Activated CD4-positive, alpha-beta T cell treated with anti-CD3 and anti-CD28 coated beads, Interleukin-2, amount 50 U/mL, for 16 hours (primary cell): ENCODE measurements around the gene TMEM128.
"Not testable (repeated sequence)": the region's sequence is repeated elsewhere in the genome, so short reads cannot be mapped to it uniquely, and the experiment has no call there.

ENCODE experiments used
- DNase-seq: peaks from one replicate; pipeline ENCODE4 v3.0.0-alpha.2; 2020

The TMEM128 gene

GRCh38 chr4:4248029-4248884 is at the start of gene TMEM128:
TSS of gene TMEM128 (minus strand) at chr4:4248223. CDS start at chr4:4248202, 21 bp downstream.
- DNase-seq, result peak; percentile 95

GRCh38 chr4:4296283-4296846 is 48.3 kb upstream of the TMEM128 start:
- no peak for DNase-seq

- no peak for DNase-seq
Observed at GRCh38 chr4:4293279-4293678, 45.3 kb upstream of the TMEM128 start.

- peak; percentile 96 for DNase-seq
Observed at GRCh38 chr4:4289941-4290850, 42.2 kb upstream of the TMEM128 start, which contains the start of the genes LYAR and ZBTB49. TSS of gene LYAR (minus strand) at chr4:4290154. CDS start at chr4:4283742, 6,412 bp downstream. TSS of gene ZBTB49 (plus strand) at chr4:4290251. CDS start at chr4:4299946, 9,695 bp downstream.

GRCh38 chr4:4289597-4289940 is 41.5 kb upstream of the TMEM128 start:
- DNase-seq, result peak; percentile 8

GRCh38 chr4:4289055-4289454 is 41.0 kb upstream of the TMEM128 start:
- no peak for DNase-seq

GRCh38 chr4:4288098-4288497 is 40.1 kb upstream of the TMEM128 start:
- DNase-seq, result no peak

- DNase-seq, result no peak
Observed at GRCh38 chr4:4284827-4285618, 37.0 kb upstream of the TMEM128 start.

- DNase-seq, result no peak
Observed at GRCh38 chr4:4281787-4282186, 33.8 kb upstream of the TMEM128 start.

- DNase-seq, result no peak
Observed at GRCh38 chr4:4277531-4277930, 29.5 kb upstream of the TMEM128 start.

- no peak for DNase-seq
Observed at GRCh38 chr4:4274226-4274625, 26.2 kb upstream of the TMEM128 start.

- no peak for DNase-seq
Observed at GRCh38 chr4:4271912-4272311, 23.9 kb upstream of the TMEM128 start.

GRCh38 chr4:4270529-4270928 is 22.5 kb upstream of the TMEM128 start:
- DNase-seq, result no peak

GRCh38 chr4:4269856-4270255 is 21.8 kb upstream of the TMEM128 start:
- peak; percentile 29 for DNase-seq

GRCh38 chr4:4269331-4269731 is 21.3 kb upstream of the TMEM128 start:
- DNase-seq, result peak; percentile 15

GRCh38 chr4:4268776-4269175 is 20.8 kb upstream of the TMEM128 start:
- no peak for DNase-seq

- no peak for DNase-seq
Observed at GRCh38 chr4:4267981-4268380, 20.0 kb upstream of the TMEM128 start.

GRCh38 chr4:4260185-4260751 is 12.2 kb upstream of the TMEM128 start:
- peak; percentile 53 for DNase-seq

GRCh38 chr4:4259484-4260100 is 11.6 kb upstream of the TMEM128 start:
- DNase-seq, result no peak

GRCh38 chr4:4257705-4258104 is 9.7 kb upstream of the TMEM128 start:
- DNase-seq, result not testable (repeated sequence)

- DNase-seq, result no peak
Observed at GRCh38 chr4:4256799-4257198, 8.8 kb upstream of the TMEM128 start.

GRCh38 chr4:4254666-4255065 is 6.6 kb upstream of the TMEM128 start:
- no peak for DNase-seq
